Measurements from ENCODE around the gene ABHD12.
A peak's percentile ranks its signal among the peaks of the same experiment; 100 is the strongest.
"Not testable (repeated sequence)": the region's sequence is repeated elsewhere in the genome, so short reads cannot be mapped to it uniquely, and the experiment has no call there.

Gene ABHD12

GRCh38 chr20:25320035-25320800 lies 70.4 kb downstream of the ABHD12 start:
- peak; percentile 32 for DNase-seq

GRCh38 chr20:25319241-25320034 lies 71.2 kb downstream of the ABHD12 start:
- peak; percentile 82 for DNase-seq

GRCh38 chr20:25318471-25319240 lies 72.0 kb downstream of the ABHD12 start:
- peak; percentile 90 for DNase-seq

- DNase-seq: no peak
Measured at GRCh38 chr20:25317351-25318075, 73.1 kb downstream of the ABHD12 start.

- peak; percentile 23 for DNase-seq
Measured at GRCh38 chr20:25316506-25317190, 74.0 kb downstream of the ABHD12 start.

- DNase-seq: peak; percentile 71
Measured at GRCh38 chr20:25315418-25316210, 75.0 kb downstream of the ABHD12 start.

- peak; percentile 73 for DNase-seq
Measured at GRCh38 chr20:25314497-25315417, 75.9 kb downstream of the ABHD12 start.

- peak; percentile 33 for DNase-seq
Measured at GRCh38 chr20:25313593-25313992, 77.0 kb downstream of the ABHD12 start.

- DNase-seq: not testable (repeated sequence)
Measured at GRCh38 chr20:25312716-25313115, 77.9 kb downstream of the ABHD12 start.

- DNase-seq: peak; percentile 83
Measured at GRCh38 chr20:25310921-25311728, 79.5 kb downstream of the ABHD12 start.

- DNase-seq: peak; percentile 95
Measured at GRCh38 chr20:25310268-25310920, 80.2 kb downstream of the ABHD12 start.

GRCh38 chr20:25309395-25310267 lies 81.0 kb downstream of the ABHD12 start:
- DNase-seq: peak; percentile 94

GRCh38 chr20:25308671-25309394 lies 81.8 kb downstream of the ABHD12 start:
- no peak for DNase-seq

- DNase-seq: no peak
Measured at GRCh38 chr20:25308083-25308491, 82.5 kb downstream of the ABHD12 start.

- DNase-seq: no peak
Measured at GRCh38 chr20:25306991-25307903, 83.4 kb downstream of the ABHD12 start.

Measured in RPMI8226 (cell line).